Natural killer cell (primary cell): ENCODE measurements around the gene TCERG1L. TPM values are rescaled to one million over a fixed set of nuclear protein-coding genes. Genes with fewer than 3 reads are reported as not detected.

ENCODE experiments used
- ATAC-seq, 3 donors: fragments of 150-1000 bp in 2 of 3; fragments of 200-7000 bp in 1 of 3; cut with Tn5 transposase; 1 replicate in 1 of 3; 2 replicates in 2 of 3; pipeline ENCODE4 v1.10.0; 2021; ENCODE audit warnings: mild to moderate bottlenecking in 2 of 3, moderate library complexity in 2 of 3
- DNase-seq, 2 donors: peaks; one replicate each; pipeline versions ENCODE4 v3.0.0 to v3.0.0-alpha.2; 2013 to 2021; ENCODE audit warnings: mixed read lengths in 1 of 2
- H3K27ac ChIP-seq: one replicate; pipeline ENCODE4 v1.5.1; 2013; ENCODE audit warnings: mild to moderate bottlenecking, low read length
- H3K27me3 ChIP-seq: one replicate; pipeline ENCODE4 v1.6.1; 2013; ENCODE audit warnings: low read length; ENCODE audit not compliant: control insufficient read depth, insufficient read depth
- H3K36me3 ChIP-seq: one replicate; pipeline ENCODE4 v1.6.1; 2013; ENCODE audit warnings: low read length; ENCODE audit not compliant: control insufficient read depth, insufficient read depth
- H3K4me1 ChIP-seq: one replicate; pipeline ENCODE4 v1.6.1; 2013; ENCODE audit warnings: low read length; ENCODE audit not compliant: control insufficient read depth, insufficient read depth
- H3K4me3 ChIP-seq: one replicate; pipeline ENCODE4 v1.5.1; 2013; ENCODE audit warnings: low read length
- H3K9me3 ChIP-seq: one replicate; pipeline ENCODE4 v1.6.1; 2013; ENCODE audit warnings: low read length; ENCODE audit not compliant: control insufficient read depth, insufficient read depth
- H3K27ac Mint-ChIP-seq, 2 donors: one replicate each; pipeline ENCODE4 v1.8.0; 2022; ENCODE audit warnings: mild to moderate bottlenecking in 2 of 2, mixed read lengths in 2 of 2, moderate library complexity in 1 of 2
- H3K27me3 Mint-ChIP-seq, 2 donors: one replicate each; pipeline ENCODE4 v1.8.0; 2022; ENCODE audit warnings: low read depth in 2 of 2, mixed read lengths in 2 of 2
- H3K36me3 Mint-ChIP-seq: one replicate; pipeline ENCODE4 v1.8.0; 2022; ENCODE audit warnings: mixed read lengths
- H3K4me1 Mint-ChIP-seq, 2 donors: one replicate each; pipeline ENCODE4 v1.8.0; 2022; ENCODE audit warnings: mixed read lengths in 2 of 2
- H3K4me3 Mint-ChIP-seq: one replicate; pipeline ENCODE4 v1.8.0; 2022; ENCODE audit warnings: mild to moderate bottlenecking, moderate library complexity, mixed read lengths
- H3K9me3 Mint-ChIP-seq, 2 donors: one replicate each; pipeline ENCODE4 v1.8.0; 2022; ENCODE audit warnings: mixed read lengths in 2 of 2
- WGBS: methylation state at CpG from one replicate; pipeline ENCODE4 v1.1.7; 2013; ENCODE audit warnings: missing lambda C conversion rate; ENCODE audit not compliant: insufficient coverage; 5-methylcytosine and 5-hydroxymethylcytosine counted together
- intact Hi-C: fragments of 100-400 bp; cut with micrococcal nuclease; formaldehyde crosslinking; loops from one replicate; pipeline ENCODE4 v1.14.2; 2022
- total RNA-seq, 4 donors: library from RNA; stranded (reverse); fragments of 120-200 nt in 1 of 4; gene quantifications; one replicate each; pipeline versions ENCODE4 v1.2.3 to v1.2.4, GENCODE V29; 2013 to 2022
- TF ChIP-seq, protein P1 (sequence below): fragments of 200-600 bp; IDR thresholded peaks from one replicate; pipeline ENCODE4 v1.8.0; 2022; ENCODE audit warnings: antibody characterized with exemption

Gene TCERG1L
- total RNA-seq, 3 donors from 2014 or later (not counting 1 experiment from before 2014, with no cell fraction given), result 0.48 TPM; not detected in 2

DNA sequence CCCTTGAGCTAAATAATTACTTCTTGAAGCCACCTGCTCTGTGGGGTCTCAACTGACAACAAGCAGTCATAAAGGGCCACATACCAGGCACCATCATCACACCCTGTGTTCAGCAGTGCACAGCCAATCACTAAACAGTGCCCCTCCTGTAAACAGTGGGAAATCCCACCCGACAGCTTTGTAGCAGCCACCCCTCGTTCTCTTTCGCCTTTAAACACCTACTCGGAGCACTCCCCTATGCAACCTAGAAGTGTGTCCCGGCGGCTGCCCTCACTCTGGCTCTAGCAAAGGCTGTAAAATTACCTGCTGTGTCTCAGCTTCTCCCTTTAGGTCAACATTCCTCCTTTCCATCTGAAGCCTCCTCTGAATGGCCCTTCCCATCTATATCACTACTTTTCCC lies 111.9 kb downstream of the TCERG1L start:
- Mint-ChIP-seq H3K27me3 (peaks cover 5 to 10% of the 10 kb centered on the region in 2 donors), H3K9me3 (no peaks in the 10 kb centered on the region), H3K36me3 (no peaks in the 10 kb centered on the region), H3K27ac (no peak overlapping the region), H3K4me1 (no peaks in the 10 kb centered on the region), H3K4me3 (no peak overlapping the region)
- Histone ChIP-seq H3K9me3 (no peaks in the 10 kb centered on the region), H3K27ac (no peak overlapping the region), H3K4me3 (no peak overlapping the region), H3K4me1 (no peaks in the 10 kb centered on the region), H3K27me3 (no peaks in the 10 kb centered on the region), H3K36me3 (no peaks in the 10 kb centered on the region)
- WGBS, result 13% methylated on average over 6 of the region's 6 CpGs
- TF ChIP-seq, protein P1, sequence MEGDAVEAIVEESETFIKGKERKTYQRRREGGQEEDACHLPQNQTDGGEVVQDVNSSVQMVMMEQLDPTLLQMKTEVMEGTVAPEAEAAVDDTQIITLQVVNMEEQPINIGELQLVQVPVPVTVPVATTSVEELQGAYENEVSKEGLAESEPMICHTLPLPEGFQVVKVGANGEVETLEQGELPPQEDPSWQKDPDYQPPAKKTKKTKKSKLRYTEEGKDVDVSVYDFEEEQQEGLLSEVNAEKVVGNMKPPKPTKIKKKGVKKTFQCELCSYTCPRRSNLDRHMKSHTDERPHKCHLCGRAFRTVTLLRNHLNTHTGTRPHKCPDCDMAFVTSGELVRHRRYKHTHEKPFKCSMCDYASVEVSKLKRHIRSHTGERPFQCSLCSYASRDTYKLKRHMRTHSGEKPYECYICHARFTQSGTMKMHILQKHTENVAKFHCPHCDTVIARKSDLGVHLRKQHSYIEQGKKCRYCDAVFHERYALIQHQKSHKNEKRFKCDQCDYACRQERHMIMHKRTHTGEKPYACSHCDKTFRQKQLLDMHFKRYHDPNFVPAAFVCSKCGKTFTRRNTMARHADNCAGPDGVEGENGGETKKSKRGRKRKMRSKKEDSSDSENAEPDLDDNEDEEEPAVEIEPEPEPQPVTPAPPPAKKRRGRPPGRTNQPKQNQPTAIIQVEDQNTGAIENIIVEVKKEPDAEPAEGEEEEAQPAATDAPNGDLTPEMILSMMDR, result no peak
- ATAC-seq (no peak), DNase-seq (no peak)
- intact Hi-C loops, result no loop called here

DNA sequence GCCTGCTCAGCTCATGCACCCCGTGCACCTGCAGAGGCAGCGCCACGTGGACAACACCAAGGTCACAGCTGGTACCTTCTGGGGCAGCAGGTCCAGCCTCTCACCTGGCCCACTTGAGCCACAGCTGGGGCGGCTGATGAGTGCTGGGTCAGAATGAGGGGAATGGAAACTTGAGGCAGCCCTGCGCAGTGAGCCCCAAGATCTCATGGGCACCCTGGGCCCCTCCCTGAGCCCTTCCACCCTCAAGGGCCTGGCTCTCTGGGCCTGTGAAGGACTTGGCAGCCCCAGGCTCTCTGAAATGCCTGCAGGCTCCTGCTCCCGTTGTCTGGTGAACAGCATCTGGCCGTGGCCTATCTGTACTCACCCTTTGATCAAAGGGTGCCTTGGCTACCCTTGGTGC lies 112.7 kb downstream of the TCERG1L start:
- H3K4me1 Mint-ChIP-seq, result no peaks in the 10 kb centered on the region
- 73% methylated on average over 7 of the region's 7 CpGs for WGBS

DNA sequence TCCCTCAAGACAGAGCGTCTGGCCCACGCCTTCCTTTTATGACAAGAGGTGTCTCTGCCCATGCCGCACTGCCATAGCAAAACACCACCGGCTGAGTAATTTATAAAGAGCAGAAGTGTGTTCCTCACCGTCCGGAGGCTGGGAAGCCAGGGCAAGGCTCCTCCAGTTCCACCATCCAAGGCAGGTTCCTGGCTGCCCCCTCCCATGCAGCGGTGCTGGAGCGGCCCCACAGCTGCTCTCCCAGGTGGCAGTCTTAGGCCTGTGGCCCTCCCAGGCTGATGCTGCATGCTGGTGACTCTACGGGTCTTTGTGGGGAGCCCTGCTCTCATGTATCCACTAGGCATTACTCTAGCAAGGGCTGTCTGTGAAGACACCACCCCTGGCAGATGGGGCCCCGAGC lies 113.1 kb downstream of the TCERG1L start:
- DNase-seq (no peak), ATAC-seq (no peak)
- no peak overlapping the region for H3K27ac ChIP-seq
- TF ChIP-seq, protein P1, result no peak
- no peak overlapping the region for H3K27ac Mint-ChIP-seq
- no peaks in the 10 kb centered on the region for H3K36me3 Mint-ChIP-seq
- no peaks in the 10 kb centered on the region for H3K36me3 ChIP-seq
- H3K9me3 Mint-ChIP-seq, result no peaks in the 10 kb centered on the region
- H3K4me1 Mint-ChIP-seq, result no peaks in the 10 kb centered on the region
- intact Hi-C loops, result no loop called here
- H3K4me1 ChIP-seq, result no peaks in the 10 kb centered on the region
- H3K27me3 ChIP-seq, result no peaks in the 10 kb centered on the region
- 83% methylated on average over 10 of the region's 10 CpGs for WGBS
- peaks cover 5 to 10% of the 10 kb centered on the region in 2 donors for H3K27me3 Mint-ChIP-seq
- no peak overlapping the region for H3K4me3 Mint-ChIP-seq
- no peak overlapping the region for H3K4me3 ChIP-seq
- no peaks in the 10 kb centered on the region for H3K9me3 ChIP-seq

More for the DNA sequence above, 112.7 kb downstream of the TCERG1L start:
- Histone ChIP-seq H3K9me3 (no peaks in the 10 kb centered on the region), H3K36me3 (no peaks in the 10 kb centered on the region), H3K27ac (no peak overlapping the region), H3K4me3 (no peak overlapping the region), H3K4me1 (no peaks in the 10 kb centered on the region), H3K27me3 (no peaks in the 10 kb centered on the region)
- H3K36me3 Mint-ChIP-seq, result no peaks in the 10 kb centered on the region
- DNase-seq, result no peak
- H3K4me3 Mint-ChIP-seq, result no peak overlapping the region
- no peaks in the 10 kb centered on the region for H3K9me3 Mint-ChIP-seq
- TF ChIP-seq, protein P1, result no peak
- ATAC-seq, result no peak
- intact Hi-C loops, result no loop called here
- peaks cover 5 to 10% of the 10 kb centered on the region in 2 donors for H3K27me3 Mint-ChIP-seq
- H3K27ac Mint-ChIP-seq, result no peak overlapping the region

DNA sequence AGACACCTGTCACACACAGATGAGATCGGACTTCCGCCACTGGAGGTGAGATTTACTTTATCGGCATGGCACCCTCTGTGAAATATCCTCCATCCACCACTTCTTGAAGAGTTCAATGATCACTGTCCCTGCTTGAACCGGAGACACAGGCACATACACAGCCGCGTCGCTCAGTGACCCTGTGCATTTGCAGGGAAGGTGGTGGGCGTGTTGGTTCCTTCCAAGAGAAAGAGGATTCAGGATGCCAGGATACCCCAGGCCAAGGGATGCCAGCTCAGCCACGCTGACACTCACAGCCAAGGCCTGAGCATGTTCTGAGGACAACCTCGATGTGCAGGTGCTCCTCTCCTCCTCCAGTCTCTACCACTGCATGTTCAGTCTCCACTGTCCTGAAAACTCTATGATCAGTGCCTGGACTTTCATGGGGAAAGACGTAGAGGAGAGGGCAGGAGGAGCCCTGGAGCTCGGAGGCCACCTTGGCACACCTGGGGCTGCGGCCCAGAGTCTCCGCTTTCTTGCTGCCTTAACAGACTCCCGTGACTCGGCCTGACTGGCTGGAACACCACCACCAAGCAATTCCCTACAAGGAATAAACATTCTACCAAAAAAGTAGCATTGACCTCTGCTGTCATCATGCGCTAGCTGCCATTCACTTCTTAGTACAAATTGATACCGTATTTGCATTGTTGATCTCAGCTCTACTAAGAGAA lies 115.2 kb downstream of the TCERG1L start:
- H3K27me3 Mint-ChIP-seq, result peaks cover 5 to 10% of the 10 kb centered on the region in 2 donors
- no peak for DNase-seq
- no peaks in the 10 kb centered on the region for H3K4me1 Mint-ChIP-seq
- H3K4me3 ChIP-seq, result no peak overlapping the region
- ATAC-seq, result no peak
- H3K27ac ChIP-seq, result no peak overlapping the region
- no peaks in the 10 kb centered on the region for H3K27me3 ChIP-seq
- H3K9me3 ChIP-seq, result no peaks in the 10 kb centered on the region
- H3K36me3 Mint-ChIP-seq, result no peaks in the 10 kb centered on the region
- H3K27ac Mint-ChIP-seq, result no peak overlapping the region
- no peaks in the 10 kb centered on the region for H3K9me3 Mint-ChIP-seq
- no peak overlapping the region for H3K4me3 Mint-ChIP-seq
- no peaks in the 10 kb centered on the region for H3K36me3 ChIP-seq
- intact Hi-C loops, result no loop called here
- WGBS, result 83% methylated on average over 18 of the region's 18 CpGs
- H3K4me1 ChIP-seq, result no peaks in the 10 kb centered on the region
- TF ChIP-seq, protein P1, result no peak
